IMR-90 (cell line): ENCODE measurements around the gene HINT3.

Experiments
- CTCF ChIP-seq: conservative IDR thresholded peaks from 2 replicates; pipeline ENCODE4 v1.5.1; 2012; ENCODE audit warnings: mild to moderate bottlenecking, low read depth, low read length, improper control_type of control experiment
- MAFK ChIP-seq: IDR thresholded peaks from 2 replicates; pipeline ENCODE4 v1.6.1; 2012; ENCODE audit warnings: low read depth, low read length, improper control_type of control experiment
- POLR2A ChIP-seq: IDR thresholded peaks from 2 replicates; pipeline ENCODE4 v1.6.1; 2012; ENCODE audit warnings: mild to moderate bottlenecking, low read depth, low read length
- TF ChIP-seq, protein P1 (sequence below): fragments of 150-350 bp; IDR thresholded peaks from 2 replicates; pipeline ENCODE4 v1.6.1; 2016; ENCODE audit warnings: low read depth, mild to moderate bottlenecking, low read length, moderate library complexity, borderline replicate concordance

GRCh38 chr6:125947615-125948014, 9.0 kb upstream of the HINT3 start:
- TF ChIP-seq, protein P1, sequence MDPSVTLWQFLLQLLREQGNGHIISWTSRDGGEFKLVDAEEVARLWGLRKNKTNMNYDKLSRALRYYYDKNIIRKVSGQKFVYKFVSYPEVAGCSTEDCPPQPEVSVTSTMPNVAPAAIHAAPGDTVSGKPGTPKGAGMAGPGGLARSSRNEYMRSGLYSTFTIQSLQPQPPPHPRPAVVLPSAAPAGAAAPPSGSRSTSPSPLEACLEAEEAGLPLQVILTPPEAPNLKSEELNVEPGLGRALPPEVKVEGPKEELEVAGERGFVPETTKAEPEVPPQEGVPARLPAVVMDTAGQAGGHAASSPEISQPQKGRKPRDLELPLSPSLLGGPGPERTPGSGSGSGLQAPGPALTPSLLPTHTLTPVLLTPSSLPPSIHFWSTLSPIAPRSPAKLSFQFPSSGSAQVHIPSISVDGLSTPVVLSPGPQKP: no peak
- no peak for TF ChIP-seq CTCF
- TF ChIP-seq MAFK: no peak
- no peak for TF ChIP-seq POLR2A
